IPS DF 4.7 (cell line): ENCODE data around the gene PHEX.
"Not testable (repeated sequence)": the region's sequence is repeated elsewhere in the genome, so short reads cannot be mapped to it uniquely, and the experiment has no call there.

ENCODE experiments used
- DNase-seq: peaks from one replicate; pipeline ENCODE4 v3.0.0-alpha.2; 2013; ENCODE audit warnings: low spot score; ENCODE audit errors: extremely low read depth

The PHEX gene

GRCh38 chrX:22237479-22237878 lies 205.4 kb downstream of the PHEX start:
- no peak for DNase-seq

- DNase-seq, result no peak
Measured at GRCh38 chrX:22246620-22247019, 214.5 kb downstream of the PHEX start.

- DNase-seq, result no peak
Measured at GRCh38 chrX:22247169-22247568, 215.0 kb downstream of the PHEX start.

- no peak for DNase-seq
Measured at GRCh38 chrX:22248401-22248800, 216.3 kb downstream of the PHEX start.

- DNase-seq, result no peak
Measured at GRCh38 chrX:22249371-22249770, 217.2 kb downstream of the PHEX start.

- no peak for DNase-seq
Measured at GRCh38 chrX:22268706-22269105, 236.6 kb downstream of the PHEX start.

DNA sequence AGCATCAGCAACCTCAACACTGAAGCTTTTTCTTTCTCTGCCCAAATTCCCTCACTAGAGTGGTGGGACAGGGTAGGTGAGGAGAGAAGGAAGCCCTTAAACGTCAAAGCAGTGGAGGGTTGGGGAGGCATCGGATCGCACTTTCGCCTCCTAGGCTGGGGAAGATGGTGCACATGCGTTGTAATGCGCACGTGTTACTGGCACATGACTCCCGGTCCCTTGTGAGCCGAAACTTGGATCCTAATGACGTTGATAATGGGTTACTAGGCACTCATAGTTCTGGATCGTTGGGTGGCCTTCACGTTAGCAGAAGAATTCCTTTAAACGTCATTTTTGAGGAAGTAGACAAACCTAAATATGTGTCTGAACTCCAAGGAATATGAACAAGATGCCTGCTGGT lies 240.5 kb downstream of the PHEX start, which contains the start of gene CBLL2:
Gene CBLL2, plus strand, starts transcription at position 301 of the 400 bp plus-strand sequence. Its CDS starts 79 bp downstream, at position 380.
- DNase-seq, result no peak

- DNase-seq, result no peak
Measured at GRCh38 chrX:22273714-22274317, 241.7 kb downstream of the PHEX start.

GRCh38 chrX:22276781-22277180 lies 244.7 kb downstream of the PHEX start:
- DNase-seq, result no peak

DNA sequence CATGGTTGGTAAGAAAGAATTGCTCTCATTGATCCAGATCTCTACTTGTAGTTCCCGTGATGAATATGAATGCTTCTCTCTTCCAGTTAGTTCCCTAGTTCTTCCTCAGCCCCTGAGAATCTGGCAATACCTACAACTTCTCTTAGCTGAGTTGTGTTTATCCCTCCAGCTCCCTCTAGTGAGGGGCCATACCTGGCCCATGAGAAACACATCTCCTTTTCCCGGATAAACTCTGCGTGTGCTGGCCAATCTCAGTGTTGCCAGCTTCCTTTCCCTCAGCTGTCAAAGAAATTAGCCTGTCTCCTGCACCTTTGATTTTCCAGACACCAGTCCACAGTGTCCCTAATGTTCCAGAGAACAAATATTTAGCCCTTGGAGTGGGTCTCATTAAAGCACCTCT lies 246.2 kb downstream of the PHEX start:
- DNase-seq, result no peak

GRCh38 chrX:22289209-22289608 lies 257.1 kb downstream of the PHEX start:
- not testable (repeated sequence) for DNase-seq

DNA sequence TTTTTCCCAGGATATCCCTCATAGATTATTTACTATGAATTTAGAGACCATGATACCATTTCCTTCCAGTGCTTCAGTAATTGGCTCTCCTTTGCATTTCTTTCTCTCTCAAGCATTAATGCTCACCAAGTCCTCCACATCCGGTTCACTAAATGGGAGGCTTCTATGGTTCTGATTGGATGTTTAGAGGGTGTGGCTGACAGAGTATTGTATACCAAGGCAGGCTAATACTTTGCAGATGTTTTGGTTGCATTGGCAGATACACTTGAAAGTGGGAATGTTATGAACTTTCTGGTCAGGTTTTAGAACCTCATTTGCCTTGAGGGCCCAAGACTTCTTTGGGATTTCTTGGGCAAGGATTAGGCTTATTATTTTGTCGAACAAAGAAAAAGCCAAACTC lies 264.7 kb downstream of the PHEX start:
- no peak for DNase-seq

DNA sequence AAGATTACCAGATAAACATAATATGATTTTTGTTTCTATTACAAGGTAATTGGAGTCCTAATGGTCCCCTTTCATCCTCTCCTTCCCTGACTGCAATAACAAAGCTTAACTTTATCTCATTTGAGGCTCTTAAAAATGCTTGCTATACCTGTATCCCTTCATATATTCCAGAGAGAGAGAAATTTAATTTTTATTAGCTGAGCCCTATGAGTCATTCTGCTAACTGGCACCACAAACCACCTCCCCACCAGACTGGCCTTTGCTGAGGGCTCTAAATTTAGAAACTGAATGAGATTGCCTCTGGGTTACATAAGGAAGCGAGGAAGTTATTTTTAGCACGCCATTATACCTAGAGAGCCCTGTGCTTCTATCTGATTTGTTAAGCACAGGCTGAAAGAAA lies 268.0 kb downstream of the PHEX start:
- no peak for DNase-seq
